Small intestine (tissue), 7 donors: Measurements from ENCODE around the gene CLIP4. TPM values are rescaled to one million over a fixed set of nuclear protein-coding genes. Genes with fewer than 3 reads are reported as not detected.

Experiments
- DNase-seq, 2 donors: peaks; one replicate each; pipeline versions ENCODE4 v3.0.0 to v3.0.0-alpha.2; 2013
- FAIRE-seq: peaks from 2 replicates; lab custom pipeline; 2012; peaks lifted over from hg19 to GRCh38; lab: Jason Lieb, UNC
- H3K27ac ChIP-seq, 3 donors: one replicate each; pipeline ENCODE4 v1.5.1; 2013; ENCODE audit warnings: low read length in 2 of 3, mild to moderate bottlenecking in 2 of 3, control low read depth in 1 of 3, inconsistent platforms in 1 of 3, low read depth in 1 of 3, moderate library complexity in 1 of 3
- H3K27me3 ChIP-seq, 3 donors: one replicate each; pipeline ENCODE4 v1.6.1; 2013; ENCODE audit warnings: low read length in 3 of 3, inconsistent platforms in 1 of 3; ENCODE audit not compliant: control insufficient read depth in 3 of 3, insufficient read depth in 3 of 3
- H3K36me3 ChIP-seq, 3 donors: one replicate each; pipeline ENCODE4 v1.6.1; 2013; ENCODE audit warnings: low read length in 3 of 3, inconsistent platforms in 1 of 3, low read depth in 1 of 3, mild to moderate bottlenecking in 1 of 3, moderate library complexity in 1 of 3; ENCODE audit not compliant: control insufficient read depth in 3 of 3, insufficient read depth in 2 of 3
- H3K4me1 ChIP-seq, 3 donors: one replicate each; pipeline ENCODE4 v1.6.1; 2013; ENCODE audit warnings: low read length in 2 of 3, inconsistent platforms in 1 of 3, low read depth in 1 of 3, mild to moderate bottlenecking in 1 of 3, moderate library complexity in 1 of 3; ENCODE audit not compliant: control insufficient read depth in 3 of 3, insufficient read depth in 2 of 3
- H3K4me3 ChIP-seq, 3 donors: one replicate each; pipeline ENCODE4 v1.5.1; 2013; ENCODE audit warnings: low read length in 3 of 3, control low read depth in 1 of 3, inconsistent platforms in 1 of 3, low read depth in 1 of 3, mild to moderate bottlenecking in 1 of 3, moderate library complexity in 1 of 3
- H3K9me3 ChIP-seq, 2 donors: one replicate each; pipeline ENCODE4 v1.6.1; 2013; ENCODE audit warnings: low read depth in 1 of 2, low read length in 1 of 2; ENCODE audit not compliant: control insufficient read depth in 2 of 2, insufficient read depth in 1 of 2
- WGBS, 3 donors: extraction: QIAGEN DNeasy Blood & Tissue Kit; methylation state at CpG; one replicate each; pipeline ENCODE4 v1.1.7; 2013; 5-methylcytosine and 5-hydroxymethylcytosine counted together
- polyA plus RNA-seq, 4 donors: library from polyadenylated mRNA; stranded (reverse) in 3 of 4; unstranded in 1 of 4; fragments of 200-250 nt in 3 of 4; fragments of 120-200 nt in 1 of 4; gene quantifications; one replicate each; pipeline versions ENCODE4 v1.2.1 to v1.2.3, GENCODE V29; 2013
- donor health status: healthy with polysubstance abuse.
- donor health status: control.
- donor health status: control.
- donor health status: Bipolar disorder and iron deficiency.
- donor health status: healthy.

Gene CLIP4
- polyA plus RNA-seq, 4 donors: 0.52 to 5.8 (median 1.1) TPM

- Histone ChIP-seq H3K4me3 (no peak overlapping the region), H3K9me3 (no peaks in the 10 kb centered on the region), H3K27me3 (no peaks in the 10 kb centered on the region), H3K4me1 (no peaks in the 10 kb centered on the region), H3K36me3 (no peaks in the 10 kb centered on the region), H3K27ac (no peak overlapping the region)
- DNase-seq (no peak), FAIRE-seq (no peak)
- 35 to 49% (median 49%) methylated on average over 2 of the region's 2 CpGs for WGBS, 3 donors
Observed at GRCh38 chr2:29174937-29175336, 59.7 kb downstream of the CLIP4 start.

GRCh38 chr2:29175338-29175737 lies 60.1 kb downstream of the CLIP4 start:
- Histone ChIP-seq H3K36me3 (no peaks in the 10 kb centered on the region), H3K4me1 (no peaks in the 10 kb centered on the region), H3K27me3 (no peaks in the 10 kb centered on the region), H3K9me3 (no peaks in the 10 kb centered on the region), H3K27ac (no peak overlapping the region), H3K4me3 (no peak overlapping the region)
- 92 to 96% (median 94%) methylated on average over 3 of the region's 3 CpGs for WGBS, 3 donors
- DNase-seq: no peak
- no peak for FAIRE-seq

- DNase-seq: no peak
- no peaks in the 10 kb centered on the region for H3K4me1 ChIP-seq
- 56 to 90% (median 65%) methylated on average over 1 of the region's 1 CpG for WGBS, 3 donors
- no peaks in the 10 kb centered on the region for H3K36me3 ChIP-seq
- H3K27me3 ChIP-seq: no peaks in the 10 kb centered on the region
- FAIRE-seq: no peak
- no peak overlapping the region for H3K4me3 ChIP-seq
- no peak overlapping the region for H3K27ac ChIP-seq
- peaks cover 0 to under 1% of the 10 kb centered on the region in 2 donors for H3K9me3 ChIP-seq
Observed at GRCh38 chr2:29182334-29182733, 67.1 kb downstream of the CLIP4 start.

GRCh38 chr2:29182920-29183319 lies 67.7 kb downstream of the CLIP4 start:
- Histone ChIP-seq H3K27me3 (no peaks in the 10 kb centered on the region), H3K4me3 (no peak overlapping the region), H3K4me1 (no peaks in the 10 kb centered on the region), H3K36me3 (no peaks in the 10 kb centered on the region), H3K27ac (no peak overlapping the region), H3K9me3 (peaks cover 0 to 5% of the 10 kb centered on the region in 2 donors)
- DNase-seq (no peak), FAIRE-seq (no peak)

DNA sequence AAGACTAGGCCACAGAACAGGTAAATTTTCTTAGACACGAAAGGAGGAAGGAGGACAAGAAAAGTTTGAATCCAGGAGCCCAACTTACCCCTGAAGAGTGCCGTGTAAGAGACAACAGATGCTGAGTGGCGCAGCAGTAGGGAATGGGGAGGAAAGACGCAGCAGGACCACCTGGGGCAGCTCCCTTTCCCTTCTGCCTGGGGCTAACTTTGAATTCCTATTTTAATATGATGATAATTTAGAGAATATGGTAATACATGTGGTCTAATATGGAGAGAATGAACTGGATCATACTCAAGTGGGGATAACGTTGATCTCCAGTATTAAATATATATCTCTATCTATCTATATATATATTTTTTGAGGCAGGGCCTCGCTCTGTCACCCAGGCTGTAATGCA lies 69.3 kb downstream of the CLIP4 start:
- H3K36me3 ChIP-seq: no peaks in the 10 kb centered on the region
- no peak overlapping the region for H3K4me3 ChIP-seq
- no peaks in the 10 kb centered on the region for H3K27me3 ChIP-seq
- FAIRE-seq (no peak), DNase-seq (no peak)
- H3K27ac ChIP-seq: no peak overlapping the region
- WGBS, 3 donors: 88 to 94% (median 93%) methylated on average over 6 of the region's 6 CpGs
- peaks cover 0 to 5% of the 10 kb centered on the region in 2 donors for H3K9me3 ChIP-seq
- H3K4me1 ChIP-seq: no peaks in the 10 kb centered on the region

DNA sequence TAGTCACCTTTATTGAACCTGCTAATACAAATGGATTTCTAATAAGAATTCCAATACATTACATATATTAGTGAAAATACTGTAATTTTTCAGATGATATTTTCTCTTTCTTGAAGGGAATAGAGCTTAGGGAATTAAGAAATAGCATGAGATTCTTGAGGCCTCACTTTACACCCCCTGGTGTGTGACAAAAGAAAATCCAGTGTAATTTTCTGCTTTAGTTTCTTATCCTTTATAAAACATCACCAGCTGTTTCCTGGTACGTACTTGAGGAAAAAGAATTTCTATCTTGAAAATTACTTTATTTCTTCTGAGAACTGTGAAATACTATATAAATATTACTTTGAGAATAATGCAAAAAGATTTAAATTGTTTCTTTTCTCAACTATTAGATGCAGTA lies 71.6 kb downstream of the CLIP4 start:
- no peaks in the 10 kb centered on the region for H3K36me3 ChIP-seq
- DNase-seq: no peak
- H3K9me3 ChIP-seq: peaks cover 0 to 5% of the 10 kb centered on the region in 2 donors
- no peak overlapping the region for H3K4me3 ChIP-seq
- WGBS, 3 donors: 92 to 95% (median 93%) methylated on average over 1 of the region's 1 CpG
- H3K27ac ChIP-seq: no peak overlapping the region
- FAIRE-seq: no peak
- H3K4me1 ChIP-seq: no peaks in the 10 kb centered on the region
- no peaks in the 10 kb centered on the region for H3K27me3 ChIP-seq

DNA sequence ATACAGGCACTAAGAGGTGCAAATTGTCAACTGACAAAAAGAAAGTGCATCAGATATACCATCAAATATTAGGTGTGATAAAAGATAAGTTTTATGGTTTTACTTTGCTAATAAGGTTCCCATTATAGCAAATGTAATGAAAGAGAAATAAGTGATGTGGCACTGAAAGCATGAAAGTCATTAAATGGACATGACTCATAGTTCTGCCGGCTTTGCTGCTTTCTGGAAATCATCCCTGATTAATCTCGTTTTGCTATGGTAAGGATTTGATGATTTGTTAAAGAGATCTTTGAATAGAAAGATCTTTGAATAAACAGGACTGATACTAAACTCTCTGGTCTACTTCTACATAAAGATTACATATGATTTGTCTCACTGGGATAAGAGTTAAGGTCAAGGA lies 72.7 kb downstream of the CLIP4 start:
- 33 to 58% (median 52%) methylated on average over 2 of the region's 2 CpGs for WGBS, 3 donors
- no peak for DNase-seq
- H3K4me3 ChIP-seq: no peak overlapping the region
- peaks cover 0 to 5% of the 10 kb centered on the region in 2 donors for H3K9me3 ChIP-seq
- H3K27ac ChIP-seq: no peak overlapping the region
- H3K27me3 ChIP-seq: no peaks in the 10 kb centered on the region
- no peak for FAIRE-seq
- H3K4me1 ChIP-seq: no peaks in the 10 kb centered on the region
- H3K36me3 ChIP-seq: no peaks in the 10 kb centered on the region

- FAIRE-seq: no peak
- DNase-seq: no peak
- Histone ChIP-seq H3K4me3 (no peak overlapping the region), H3K36me3 (no peaks in the 10 kb centered on the region), H3K27me3 (no peaks in the 10 kb centered on the region), H3K9me3 (peaks cover 0 to 5% of the 10 kb centered on the region in 2 donors), H3K27ac (no peak overlapping the region), H3K4me1 (no peaks in the 10 kb centered on the region)
- WGBS, 3 donors: 67 to 88% (median 79%) methylated on average over 5 of the region's 5 CpGs
Observed at GRCh38 chr2:29189052-29189451, 73.8 kb downstream of the CLIP4 start.

GRCh38 chr2:29191817-29192216 lies 76.6 kb downstream of the CLIP4 start:
- no peaks in the 10 kb centered on the region for H3K4me1 ChIP-seq
- H3K4me3 ChIP-seq: no peak overlapping the region
- FAIRE-seq: no peak
- no peaks in the 10 kb centered on the region for H3K27me3 ChIP-seq
- peaks cover 0 to 5% of the 10 kb centered on the region in 2 donors for H3K9me3 ChIP-seq
- 92 to 93% (median 93%) methylated on average over 6 of the region's 6 CpGs for WGBS, 3 donors
- no peak for DNase-seq
- H3K36me3 ChIP-seq: no peaks in the 10 kb centered on the region
- no peak overlapping the region for H3K27ac ChIP-seq
